ENCODE results near the gene MREG. TPM values are rescaled to one million over a fixed set of nuclear protein-coding genes. Genes with fewer than 3 reads are reported as not detected.

MREG gene, protein sequence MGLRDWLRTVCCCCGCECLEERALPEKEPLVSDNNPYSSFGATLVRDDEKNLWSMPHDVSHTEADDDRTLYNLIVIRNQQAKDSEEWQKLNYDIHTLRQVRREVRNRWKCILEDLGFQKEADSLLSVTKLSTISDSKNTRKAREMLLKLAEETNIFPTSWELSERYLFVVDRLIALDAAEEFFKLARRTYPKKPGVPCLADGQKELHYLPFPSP
- polyA plus RNA-seq (2011; rRNA removed) (7.9 and 8.0 TPM in 2 replicates), polyA plus RNA-seq (2017; fragmentation: RNase III; extraction: RNeasy Plus Mini Kit Qiagen cat#74134 plus additional on column Dnase treatment) (5.0 to 6.4 TPM (median 6.1 TPM) in 3 replicates), polyA minus RNA-seq (2011; rRNA and poly(A)+ RNA removed) (4.2 and 6.0 TPM in 2 replicates)
- polyA plus RNA-seq (2012; cell fraction: cytosol; rRNA removed) = 1.5 and 2.0 TPM in 2 replicates
- 1.3 and 1.4 TPM in 2 replicates for polyA plus RNA-seq (2012; cell fraction: nucleus; rRNA removed)

DNA sequence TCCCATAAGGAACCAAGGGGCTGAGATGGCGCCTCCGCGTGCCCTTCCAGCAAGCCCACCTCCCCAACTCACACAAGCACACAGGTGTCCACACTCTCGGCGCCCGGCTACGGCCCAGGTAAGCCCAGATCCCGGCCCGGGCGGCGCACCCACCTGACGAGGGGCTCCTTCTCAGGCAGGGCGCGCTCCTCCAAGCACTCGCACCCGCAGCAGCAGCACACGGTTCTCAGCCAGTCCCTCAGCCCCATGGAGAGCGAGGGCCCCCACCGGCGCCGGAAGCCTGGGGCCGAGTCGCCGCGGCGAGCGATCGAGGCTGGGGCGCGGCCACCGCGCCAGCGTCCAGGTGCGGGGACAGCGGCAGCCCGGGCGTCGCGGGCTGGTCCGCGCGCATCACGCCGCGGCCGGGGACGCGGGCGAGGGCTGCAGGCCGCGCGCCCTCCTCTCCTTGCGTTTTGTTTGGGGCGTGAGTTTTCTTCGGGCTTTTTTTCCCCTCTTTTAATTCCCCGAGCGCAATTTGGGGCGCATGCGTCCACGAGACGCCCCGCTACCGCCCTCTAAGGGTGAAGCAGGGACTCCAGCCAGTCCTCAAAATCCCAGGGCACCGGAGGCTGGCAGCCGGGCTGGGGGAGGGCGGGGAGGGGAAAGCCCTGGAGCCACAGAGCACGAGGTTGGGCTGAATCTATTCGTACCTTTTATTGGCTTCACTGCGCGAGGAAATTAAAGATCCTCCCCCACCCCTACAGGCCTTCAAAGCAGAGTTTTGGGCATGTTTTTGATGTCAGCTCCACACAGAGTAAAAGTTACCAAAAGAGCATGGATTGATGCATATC lies at the start of gene MREG:
Gene MREG (minus strand): TSS at position 472 of the 830 bp plus-strand sequence. CDS start 224 bp downstream, at position 248.
- Histone ChIP-seq H3K27ac (peak within 1 kb of the TSS; percentile 75 to 91), H3K4me1 (peaks cover 22% of the 10 kb centered on the region), H3K4me2 (peak within 1 kb of the TSS; percentile 81), H3K4me3 (peak within 1 kb of the TSS; percentile 70), H3K9me3 (no peaks in the 10 kb centered on the region)
- peak; percentile 56 for TF ChIP-seq SMC3 (IDR thresholded peaks at IDR 0.05)
- TF ChIP-seq, protein P1, sequence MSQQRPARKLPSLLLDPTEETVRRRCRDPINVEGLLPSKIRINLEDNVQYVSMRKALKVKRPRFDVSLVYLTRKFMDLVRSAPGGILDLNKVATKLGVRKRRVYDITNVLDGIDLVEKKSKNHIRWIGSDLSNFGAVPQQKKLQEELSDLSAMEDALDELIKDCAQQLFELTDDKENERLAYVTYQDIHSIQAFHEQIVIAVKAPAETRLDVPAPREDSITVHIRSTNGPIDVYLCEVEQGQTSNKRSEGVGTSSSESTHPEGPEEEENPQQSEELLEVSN (IDR thresholded peaks at IDR 0.05; ENCODE audit: borderline replicate concordance, low read depth) = no peak
- TF ChIP-seq RAD21 (conservative IDR thresholded peaks at IDR 0.05 in 1 of 2, IDR thresholded peaks at IDR 0.05 in 1 of 2) = peak; percentile 28 to 37; a peak in 3 of 5 replicates
- TF ChIP-seq, protein P2, sequence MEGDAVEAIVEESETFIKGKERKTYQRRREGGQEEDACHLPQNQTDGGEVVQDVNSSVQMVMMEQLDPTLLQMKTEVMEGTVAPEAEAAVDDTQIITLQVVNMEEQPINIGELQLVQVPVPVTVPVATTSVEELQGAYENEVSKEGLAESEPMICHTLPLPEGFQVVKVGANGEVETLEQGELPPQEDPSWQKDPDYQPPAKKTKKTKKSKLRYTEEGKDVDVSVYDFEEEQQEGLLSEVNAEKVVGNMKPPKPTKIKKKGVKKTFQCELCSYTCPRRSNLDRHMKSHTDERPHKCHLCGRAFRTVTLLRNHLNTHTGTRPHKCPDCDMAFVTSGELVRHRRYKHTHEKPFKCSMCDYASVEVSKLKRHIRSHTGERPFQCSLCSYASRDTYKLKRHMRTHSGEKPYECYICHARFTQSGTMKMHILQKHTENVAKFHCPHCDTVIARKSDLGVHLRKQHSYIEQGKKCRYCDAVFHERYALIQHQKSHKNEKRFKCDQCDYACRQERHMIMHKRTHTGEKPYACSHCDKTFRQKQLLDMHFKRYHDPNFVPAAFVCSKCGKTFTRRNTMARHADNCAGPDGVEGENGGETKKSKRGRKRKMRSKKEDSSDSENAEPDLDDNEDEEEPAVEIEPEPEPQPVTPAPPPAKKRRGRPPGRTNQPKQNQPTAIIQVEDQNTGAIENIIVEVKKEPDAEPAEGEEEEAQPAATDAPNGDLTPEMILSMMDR (IDR thresholded peaks at IDR 0.05) = peak; percentile 73
- TF ChIP-seq MYC (IDR thresholded peaks at IDR 0.05; ENCODE audit: borderline replicate concordance, low read length) = peak; percentile 69; the same call in 1 of the 2 replicates
- TF ChIP-seq, protein P3, sequence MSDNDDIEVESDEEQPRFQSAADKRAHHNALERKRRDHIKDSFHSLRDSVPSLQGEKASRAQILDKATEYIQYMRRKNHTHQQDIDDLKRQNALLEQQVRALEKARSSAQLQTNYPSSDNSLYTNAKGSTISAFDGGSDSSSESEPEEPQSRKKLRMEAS (IDR thresholded peaks at IDR 0.05) = peak; percentile 12; the same call in 1 of the 2 replicates
- TF ChIP-seq BHLHE40 (IDR thresholded peaks at IDR 0.05; ENCODE audit: low read depth, low read length) = no peak
- DNase-seq (ENCODE audit: low read depth in 1 of 2, low spot score in 1 of 2) (peak; percentile 76 to 91), FAIRE-seq (no peak), ATAC-seq (peak; percentile 88)
- ChIA-PET POLR2A (no interaction called here), CTCF (interaction anchor here (0.6 to 4.8 kb wide), 11 partner anchors 8 to 72 kb away, joined by 3 to 28 read pairs (median 3); no protein-coding TSS in a partner anchor)
- under 1% methylated on average over 24 of the region's 70 CpGs for WGBS (ENCODE audit: missing lambda C conversion rate)

DNA sequence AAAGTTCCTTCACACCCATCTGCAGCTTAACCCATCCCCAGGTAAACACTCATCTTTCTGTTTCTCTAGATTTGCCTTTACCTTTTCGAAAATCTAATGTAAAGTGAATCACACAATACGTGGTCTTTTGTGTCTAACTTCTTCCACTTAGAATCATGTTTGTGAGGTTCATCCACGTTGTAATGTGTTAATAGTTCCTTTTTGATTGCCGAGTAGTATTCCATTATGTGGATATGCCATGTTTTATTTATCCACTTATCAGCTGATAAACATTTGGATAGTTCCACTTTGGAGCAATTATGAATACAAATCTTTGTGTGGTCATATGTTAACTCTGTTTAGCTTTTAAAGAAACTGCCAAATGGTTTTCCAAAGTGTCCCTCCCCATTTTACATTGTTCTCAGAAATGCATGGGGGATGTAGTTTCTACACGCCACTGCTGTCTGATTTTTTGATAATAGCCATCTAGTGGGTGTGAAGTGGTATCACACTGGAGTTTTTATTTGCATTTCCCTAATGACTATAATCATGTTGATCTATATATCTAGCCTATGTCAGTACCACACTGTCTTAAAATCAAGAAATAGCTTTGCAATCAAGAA lies 46.0 kb upstream of the MREG start:
- no peaks in the 10 kb centered on the region for H3K9me3 ChIP-seq
- FAIRE-seq = no peak
- DNase-seq (ENCODE audit: low read depth in 1 of 2, low spot score in 1 of 2) = peak in 1 of 2 experiments; percentile 18
- TF ChIP-seq CHD2 (IDR thresholded peaks at IDR 0.05; ENCODE audit: low read length, partially characterized antibody) (no peak), HDAC2 (IDR thresholded peaks at IDR 0.05) (0 out of 2 replicates have a peak, but pooled peaks have one; percentile 32), EHMT2 (IDR thresholded peaks at IDR 0.05; ENCODE audit: low read depth) (no peak), KDM1A (IDR thresholded peaks at IDR 0.05; ENCODE audit: low read depth) (peak; percentile 92)
- WGBS (ENCODE audit: missing lambda C conversion rate) = 93% methylated on average over 5 of the region's 5 CpGs
- H3K4me1 ChIP-seq = peaks cover 34% of the 10 kb centered on the region
- no peak overlapping the region; a peak in 1 of 6 replicates for H3K27ac ChIP-seq
- ATAC-seq = no peak
- CTCF ChIA-PET = interaction anchor here (1.9 kb wide), 1 partner anchor 25 kb away, joined by 7 read pairs; no protein-coding TSS in a partner anchor
- POLR2A ChIA-PET = no interaction called here
- H3K4me3 ChIP-seq = no peak overlapping the region
- H3K4me2 ChIP-seq = no peak overlapping the region

DNA sequence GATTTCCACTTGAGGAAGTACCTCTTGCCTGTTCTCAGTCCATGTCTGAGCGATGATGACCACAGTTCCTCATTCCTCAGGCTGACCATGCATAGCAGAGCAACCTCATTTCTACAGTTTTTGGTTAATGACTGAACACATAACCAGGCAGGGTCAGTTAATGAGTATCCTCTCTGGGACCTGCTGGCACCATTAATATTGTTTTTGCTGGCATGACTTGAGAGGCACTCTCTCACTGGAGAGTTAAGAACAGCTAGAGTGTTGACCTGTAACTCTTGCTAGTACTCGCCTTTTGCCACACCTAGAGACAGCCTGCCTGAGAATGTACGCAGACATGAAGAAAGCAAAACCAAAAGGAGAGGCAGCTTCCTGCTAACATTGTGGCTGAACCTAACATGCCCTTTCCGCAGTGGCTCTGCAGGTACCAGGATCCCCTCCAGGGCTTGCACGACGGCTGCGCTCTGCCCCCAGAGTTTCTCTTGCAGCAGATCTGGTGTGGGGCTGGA lies 44.4 kb upstream of the MREG start:
- ChIA-PET POLR2A (interaction anchor here (1.4 kb wide), 1 partner anchor 441 kb away, joined by 3 read pairs; the partner anchor contains the start of gene RPL37A), CTCF (no interaction called here)
- Histone ChIP-seq H3K9me3 (no peaks in the 10 kb centered on the region), H3K4me1 (peaks cover 44% of the 10 kb centered on the region), H3K4me2 (peak overlapping the region; percentile 92), H3K4me3 (peak overlapping the region; percentile 22; the same call in 2 of the 3 replicates), H3K27ac (peak overlapping the region; percentile 82 to 83)
- TF ChIP-seq JUN (IDR thresholded peaks at IDR 0.05) (0 out of 5 replicates have a peak, but pooled peaks of 1 of the 2 experiments have one; percentile 16), EP300 (IDR thresholded peaks at IDR 0.05) (0 out of 5 replicates have a peak, but pooled peaks of 1 of the 2 experiments have one; percentile 19), CHD4 (IDR thresholded peaks at IDR 0.05; ENCODE audit: borderline replicate concordance) (no peak)
- ATAC-seq (peak; percentile 87 to 93), DNase-seq (ENCODE audit: low read depth in 1 of 2, low spot score in 1 of 2) (peak; percentile 36 to 85), FAIRE-seq (peak; percentile 32)
- WGBS (ENCODE audit: missing lambda C conversion rate) = 5% methylated on average over 7 of the region's 7 CpGs

Data from A549 (cell line).